Hindlimb muscle (tissue), 1 donor: ENCODE results near the gene SERPINA1. TPM values are rescaled to one million over a fixed set of nuclear protein-coding genes. Genes with fewer than 3 reads are reported as not detected.
"Not testable (repeated sequence)": the region's sequence is repeated elsewhere in the genome, so short reads cannot be mapped to it uniquely, and the experiment has no call there.

Experiments
- DNase-seq: peaks from one replicate; pipeline ENCODE4 v3.0.0-alpha.2; 2013
- polyA plus RNA-seq: library from polyadenylated mRNA; unstranded; fragments of 120-200 nt; gene quantifications from one replicate; pipeline ENCODE4 v1.2.1, GENCODE V29; 2013; ENCODE audit not compliant: insufficient read length

Gene SERPINA1
- polyA plus RNA-seq, 1 donor, result 0.61 TPM

DNA sequence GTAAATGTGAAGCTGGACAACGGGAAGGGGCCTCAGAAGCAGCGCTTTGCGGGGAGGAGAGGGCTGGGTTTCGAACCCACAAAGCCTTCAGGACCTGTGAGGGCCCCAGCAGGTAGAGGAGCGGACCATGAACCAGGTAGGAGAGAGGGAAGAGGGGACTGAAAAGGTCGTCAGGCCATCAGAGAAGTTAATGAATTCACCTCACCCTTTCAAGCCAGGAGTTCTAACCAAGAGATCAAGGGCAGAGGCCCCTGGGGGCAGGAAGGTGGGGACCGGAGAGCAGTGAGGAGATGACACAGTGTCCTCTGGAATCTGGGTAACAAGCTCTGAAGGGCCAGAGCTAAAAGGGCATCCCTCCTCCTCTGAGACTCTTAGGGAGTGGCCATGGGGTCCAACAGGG lies 19.4 kb downstream of the SERPINA1 start:
- DNase-seq, result no peak

DNA sequence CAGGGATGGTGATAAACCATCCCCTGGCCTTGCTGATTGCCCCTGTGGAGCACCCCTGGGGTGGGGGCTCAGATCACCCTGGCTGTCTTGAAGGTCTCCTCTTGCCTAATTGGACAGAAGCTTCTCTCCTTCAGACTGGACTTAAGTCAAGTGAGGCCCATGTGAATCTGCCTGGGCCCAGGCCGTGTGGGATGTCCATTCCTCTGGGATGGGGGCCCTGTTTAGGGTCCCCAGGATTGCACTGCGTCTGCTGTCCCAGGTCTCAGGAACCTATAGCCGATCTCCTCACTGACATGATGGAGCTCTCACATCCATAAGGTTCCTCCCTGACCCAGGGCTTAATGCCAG lies 20.2 kb downstream of the SERPINA1 start:
- DNase-seq, result no peak

DNA sequence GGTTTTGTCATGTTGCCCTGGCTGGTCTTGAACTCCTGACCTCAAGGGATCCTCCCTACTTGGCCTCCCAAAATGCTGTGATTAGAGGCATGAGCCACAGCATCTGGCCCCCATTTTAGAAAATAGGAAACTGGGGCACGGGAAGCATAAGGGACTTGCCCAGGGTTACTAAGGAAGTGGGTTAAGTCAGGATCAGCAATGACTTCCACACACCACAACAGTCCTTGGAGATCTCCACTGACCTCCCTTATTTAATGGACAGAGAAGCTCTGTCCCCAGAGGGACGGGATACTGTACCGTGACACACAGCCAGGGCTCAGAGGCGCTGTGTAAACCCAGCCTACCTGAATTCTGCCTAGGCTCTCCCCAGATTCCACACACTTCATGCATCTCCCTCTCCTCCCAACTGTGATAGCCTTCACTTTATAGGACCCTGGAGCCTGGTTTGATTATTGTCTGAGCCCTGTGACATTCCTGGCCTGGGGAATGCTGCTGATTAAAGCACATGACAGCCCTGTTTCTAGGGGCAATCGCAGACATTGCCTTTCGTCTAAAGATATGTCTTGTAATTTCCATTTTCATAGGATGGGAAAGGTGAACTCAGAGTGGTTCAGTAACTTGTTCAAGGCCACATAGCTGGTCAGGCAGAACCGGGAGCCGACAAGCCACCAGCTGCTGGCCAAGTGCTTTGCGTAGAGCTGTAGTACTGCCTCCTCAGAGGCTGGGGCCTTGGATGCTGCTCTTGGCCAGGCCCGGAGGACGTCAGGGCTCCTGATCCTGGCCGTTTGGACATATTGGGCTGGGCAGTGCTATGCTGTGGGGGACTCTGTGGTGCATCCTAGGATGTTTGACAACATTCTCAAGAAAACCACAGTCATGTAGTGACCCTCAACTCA lies 20.8 kb downstream of the SERPINA1 start:
- DNase-seq, result no peak

DNA sequence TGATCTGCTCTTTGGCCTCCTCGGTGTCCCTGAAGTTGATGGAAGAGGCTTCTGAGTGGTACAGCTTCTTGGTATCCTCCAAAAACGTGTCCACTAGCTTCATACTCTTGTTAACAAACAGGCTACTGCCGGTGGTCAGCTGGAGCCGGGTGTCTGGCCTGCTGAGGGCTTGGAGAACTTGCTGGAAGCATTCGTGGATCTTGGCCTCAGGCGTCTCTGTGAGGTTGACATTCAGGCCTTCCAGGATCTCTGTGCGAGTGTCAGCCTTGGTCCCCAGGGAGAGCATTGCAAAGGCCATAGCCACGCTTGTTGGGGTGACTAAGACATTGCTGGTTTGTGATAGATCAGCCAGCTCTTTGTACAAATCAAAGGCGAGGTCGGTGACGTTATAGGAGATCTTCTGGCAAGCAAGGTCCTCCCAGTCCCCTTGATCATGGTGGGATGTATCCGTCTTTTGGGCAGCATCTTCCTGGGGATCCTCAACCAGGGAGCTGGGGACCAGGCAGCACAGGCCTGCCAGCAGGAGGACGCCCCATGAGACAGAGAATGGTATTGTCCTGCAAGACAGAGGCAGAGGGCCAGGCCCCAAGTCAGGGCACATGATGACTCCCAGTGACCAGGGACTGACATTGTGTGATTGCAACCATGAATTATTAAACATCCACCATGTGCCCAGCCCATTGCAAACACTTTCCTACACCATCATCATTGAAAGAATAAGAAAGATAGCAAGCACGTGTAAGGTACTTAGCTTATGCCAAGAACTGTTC lies 22.1 kb downstream of the SERPINA1 start, which contains the start of gene SERPINA2:
Gene SERPINA2 (minus strand): TSS at position 553 of the 770 bp plus-strand sequence.
- no peak for DNase-seq

DNA sequence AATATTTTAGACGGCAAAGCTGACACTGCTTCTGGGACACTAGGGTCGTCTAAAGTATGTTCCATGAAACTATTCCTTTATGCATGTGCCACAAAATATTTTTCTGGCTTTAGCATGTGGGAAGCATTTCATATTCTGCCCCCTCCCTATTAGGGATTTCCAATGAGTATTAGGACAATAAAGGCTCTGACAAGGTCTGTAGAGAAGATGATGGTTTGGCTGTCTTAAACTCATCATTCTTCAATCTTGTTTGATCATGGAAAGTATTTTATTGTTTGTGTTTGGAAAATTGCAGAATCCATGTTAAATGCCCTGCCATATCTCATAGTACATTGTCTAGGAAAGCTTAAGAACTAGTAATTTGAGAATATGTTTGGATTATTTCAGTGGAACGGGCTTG lies 22.8 kb downstream of the SERPINA1 start:
- no peak for DNase-seq

DNA sequence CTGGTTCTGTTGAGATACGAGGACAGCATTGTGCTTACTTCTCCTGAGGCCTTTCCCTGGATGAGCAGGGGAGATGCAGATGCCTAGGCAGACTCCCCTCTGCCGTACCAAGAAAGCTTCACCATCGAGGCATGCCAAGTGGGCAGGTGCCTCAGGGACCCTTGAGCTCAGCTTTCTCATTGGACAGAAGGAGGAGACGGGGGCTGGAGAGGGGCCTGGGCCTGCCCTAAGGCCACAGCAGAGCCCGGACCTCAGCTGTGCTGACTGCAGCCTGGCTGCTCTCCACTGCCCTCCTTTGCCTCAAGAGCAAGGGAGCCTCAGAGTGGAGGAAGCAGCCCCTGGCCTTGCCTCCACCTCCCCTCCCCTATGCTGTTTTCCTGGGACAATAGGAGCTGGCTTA lies 23.4 kb downstream of the SERPINA1 start:
- no peak for DNase-seq

DNA sequence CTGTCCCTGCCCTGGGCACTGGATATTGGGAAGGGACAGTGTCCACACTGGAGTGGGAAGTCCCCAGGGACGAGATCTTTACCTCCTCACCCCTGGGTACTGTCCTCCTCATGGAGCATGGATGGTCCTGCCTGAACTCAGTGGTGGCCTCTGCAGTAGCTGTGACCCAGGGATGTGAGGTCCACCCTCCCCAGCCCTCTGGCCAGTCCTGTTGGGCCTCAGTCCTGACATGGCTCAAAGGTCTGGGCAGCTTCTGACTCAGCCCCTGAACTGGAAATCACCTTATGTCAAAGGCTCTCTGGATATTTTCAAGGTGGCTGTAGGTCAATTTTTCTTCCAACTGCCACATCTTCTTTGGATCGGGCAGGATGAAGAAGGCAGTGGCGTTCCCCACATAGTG lies 24.4 kb downstream of the SERPINA1 start:
- no peak for DNase-seq

DNA sequence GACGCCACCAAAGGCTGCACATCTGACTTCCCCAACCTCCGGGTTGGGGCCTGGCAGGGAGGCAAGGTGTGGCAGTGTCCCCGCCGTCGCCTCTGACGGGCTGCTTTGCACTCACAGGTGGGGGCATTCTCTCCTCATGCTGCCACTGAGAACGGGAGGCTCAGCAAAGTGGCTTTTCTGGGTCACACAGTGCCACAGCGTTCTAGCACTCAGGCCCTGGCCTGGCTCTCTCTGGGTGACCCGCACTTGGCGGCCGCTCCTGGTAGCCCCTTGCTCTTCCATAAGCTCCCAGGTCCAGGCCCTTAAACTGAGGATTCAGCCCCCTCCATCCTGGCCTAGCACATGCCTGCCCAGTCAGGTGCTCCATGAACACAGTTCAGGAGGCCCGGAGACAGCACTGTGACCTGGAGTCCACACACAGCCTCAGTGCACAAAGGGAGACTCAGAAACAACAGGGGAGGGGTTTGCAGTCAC lies 25.2 kb downstream of the SERPINA1 start:
- no peak for DNase-seq

DNA sequence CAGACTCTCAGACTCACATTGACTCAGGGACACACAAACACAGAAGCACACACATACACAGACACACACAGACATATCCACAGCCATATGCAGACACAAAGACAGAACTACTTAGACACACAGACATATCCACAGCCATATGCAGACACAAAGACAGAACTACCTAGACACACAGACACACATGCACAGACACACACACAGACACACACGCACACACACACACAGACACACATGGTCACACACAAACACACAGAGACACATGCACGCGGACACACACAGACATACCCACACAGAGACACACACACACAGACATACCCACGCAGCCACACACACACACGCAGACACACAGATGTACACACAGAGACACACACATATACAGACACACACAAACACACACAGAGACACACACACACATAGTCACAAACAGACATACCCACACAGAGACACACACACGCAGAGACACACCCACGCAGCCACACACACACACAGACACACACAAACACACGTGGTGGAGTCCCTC lies 25.7 kb downstream of the SERPINA1 start:
- DNase-seq, result no peak

DNA sequence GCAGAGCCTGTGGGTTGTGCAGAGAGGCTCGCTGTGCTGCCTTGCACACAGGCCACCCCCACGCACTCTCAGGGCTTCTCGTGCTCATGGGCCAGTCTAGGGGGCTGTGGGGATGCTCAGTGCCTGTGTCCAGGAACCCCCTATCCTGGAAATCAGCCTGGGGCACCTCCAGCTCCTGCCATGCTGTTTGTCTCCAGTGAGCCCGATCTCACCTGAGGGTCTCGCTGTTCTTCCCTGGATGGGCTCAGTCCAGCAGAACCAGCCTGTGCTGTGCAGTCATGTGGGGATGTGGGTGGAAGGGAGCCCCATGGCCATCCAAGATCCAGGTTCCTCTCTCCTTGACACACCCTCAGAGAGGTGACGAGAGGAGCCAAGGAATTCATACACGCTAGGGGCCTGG lies 26.7 kb downstream of the SERPINA1 start:
- no peak for DNase-seq

DNA sequence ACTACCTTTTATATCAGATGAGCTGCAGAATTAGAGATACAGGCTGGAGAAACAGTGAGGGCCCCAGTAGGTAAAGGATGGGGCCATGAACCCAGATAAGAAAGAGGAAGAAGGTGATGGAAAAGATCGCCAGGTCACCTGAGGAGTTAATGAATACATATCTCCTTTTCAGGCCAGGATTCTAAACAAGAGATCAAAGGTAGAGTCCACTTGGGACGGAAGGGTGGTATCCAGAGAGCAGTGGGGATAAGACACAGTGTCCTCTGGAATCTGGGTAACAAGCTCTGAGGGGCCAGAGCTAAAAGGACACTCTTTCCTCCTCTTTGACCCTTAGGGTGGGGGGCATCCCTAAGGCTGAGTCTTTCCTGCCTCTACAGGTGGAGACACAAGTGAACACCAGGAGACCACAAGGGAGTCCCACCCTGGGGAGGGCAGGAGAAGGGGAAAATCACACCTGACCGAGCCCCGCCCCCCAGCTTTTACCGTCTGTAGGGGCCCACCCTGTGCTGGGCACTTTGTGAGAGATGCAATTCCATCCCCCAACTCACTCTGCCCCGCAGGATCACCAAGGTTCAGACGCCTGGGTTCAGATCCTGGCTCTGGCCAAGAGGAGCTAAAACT lies 27.3 kb downstream of the SERPINA1 start:
- no peak for DNase-seq

DNA sequence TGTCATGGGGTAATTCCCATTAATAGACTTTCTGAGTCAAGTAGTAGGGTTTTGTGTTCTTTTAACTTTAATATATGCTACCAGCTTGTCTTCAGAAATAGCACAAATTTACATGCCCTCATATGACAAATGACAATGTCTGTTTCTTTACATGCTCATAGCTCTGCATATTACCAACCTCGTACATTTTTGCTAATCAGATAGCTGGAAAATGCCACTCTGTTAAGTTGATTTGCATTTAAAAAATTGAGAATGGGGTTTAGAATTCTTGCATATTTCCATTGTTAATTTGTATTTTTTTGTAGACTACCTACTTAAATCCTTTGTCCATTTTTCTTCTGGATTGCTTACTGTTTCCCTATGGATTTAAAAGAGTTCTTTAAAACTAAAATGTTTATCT lies 31.2 kb downstream of the SERPINA1 start:
- DNase-seq, result no peak

DNA sequence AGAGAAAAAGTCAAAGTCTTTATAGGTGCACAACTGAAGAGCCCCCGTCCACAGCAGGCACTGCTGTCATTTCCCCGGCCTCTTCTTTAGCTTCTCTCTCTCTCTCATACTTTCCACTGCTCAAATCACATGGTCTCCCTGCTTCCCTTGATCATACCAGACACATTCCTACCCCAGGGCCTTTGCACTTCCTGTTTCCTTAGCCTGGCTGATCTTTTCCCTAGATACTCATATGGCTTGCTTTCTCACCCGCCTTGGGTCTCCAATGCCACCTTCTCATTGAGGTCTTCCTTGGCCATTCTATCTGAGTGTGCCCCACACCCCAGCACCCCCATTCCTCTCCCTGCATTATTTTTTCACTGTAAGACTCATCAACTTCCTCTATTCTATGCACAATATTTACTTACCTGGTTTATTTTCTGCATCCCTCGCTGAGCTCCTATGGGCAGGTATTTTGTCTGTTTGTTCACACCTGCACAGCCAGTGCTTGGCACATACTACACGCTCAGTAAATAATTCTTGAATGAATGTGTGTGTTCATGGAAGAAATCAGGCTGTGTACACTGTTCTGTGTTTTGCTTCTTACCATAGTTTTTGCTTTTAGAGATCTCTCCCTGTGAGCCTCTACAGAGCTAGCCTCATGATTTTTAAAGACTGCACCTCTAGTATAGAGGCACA lies 31.9 kb downstream of the SERPINA1 start:
- DNase-seq, result no peak

DNA sequence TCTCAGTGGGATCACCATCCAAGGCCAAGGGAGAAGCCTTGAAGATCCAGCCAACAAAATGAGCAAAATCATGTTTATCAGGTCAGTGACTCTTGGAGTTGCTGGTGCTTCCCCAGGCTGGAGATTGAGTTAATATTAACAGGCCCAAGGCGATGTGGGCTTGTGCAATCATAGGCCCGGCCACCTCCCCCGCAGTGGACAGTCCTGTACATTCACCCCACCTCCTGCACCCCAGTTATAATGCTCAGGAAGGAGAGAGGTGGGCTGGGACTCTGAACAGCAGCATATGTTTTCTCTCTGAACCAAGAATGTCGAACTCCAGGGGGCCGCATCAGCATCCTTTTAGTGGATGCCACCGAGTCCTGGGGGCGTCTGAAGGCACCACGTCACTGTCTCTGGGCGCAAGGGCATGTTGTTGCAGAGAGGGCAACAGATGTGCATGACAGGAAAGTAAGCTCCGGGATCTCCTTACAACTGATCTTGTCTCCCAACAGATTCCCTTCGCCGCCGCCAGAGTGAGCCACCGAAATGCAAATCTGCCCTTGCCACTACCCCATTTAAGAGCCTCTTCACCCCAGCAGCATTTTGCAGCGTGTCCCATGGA lies 33.1 kb downstream of the SERPINA1 start:
- DNase-seq, result no peak

DNA sequence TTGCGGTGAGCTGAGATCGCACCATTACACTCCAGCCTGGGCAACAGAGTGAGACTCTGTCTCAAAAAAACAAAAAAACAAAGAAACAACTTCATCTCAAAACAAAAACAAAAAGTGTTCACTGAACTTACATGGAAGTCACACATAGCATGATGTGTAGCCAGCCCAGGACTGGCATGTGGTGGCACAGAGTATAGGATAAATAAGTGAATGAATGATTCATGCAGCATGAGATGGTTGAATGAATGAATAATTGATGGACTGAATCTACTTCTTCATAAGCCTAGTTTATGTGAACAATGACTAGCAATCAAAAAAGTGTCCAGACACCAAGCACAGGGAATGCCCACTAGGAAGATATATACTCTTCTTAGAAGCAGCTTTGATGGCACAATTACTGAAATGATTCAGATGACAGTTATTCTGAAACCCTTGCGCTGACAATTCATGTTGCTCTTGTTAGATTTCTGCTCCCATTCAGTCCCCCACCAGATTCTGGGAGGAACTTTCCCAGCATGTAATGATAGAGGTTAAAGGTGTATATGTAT lies 33.7 kb downstream of the SERPINA1 start:
- DNase-seq, result no peak

DNA sequence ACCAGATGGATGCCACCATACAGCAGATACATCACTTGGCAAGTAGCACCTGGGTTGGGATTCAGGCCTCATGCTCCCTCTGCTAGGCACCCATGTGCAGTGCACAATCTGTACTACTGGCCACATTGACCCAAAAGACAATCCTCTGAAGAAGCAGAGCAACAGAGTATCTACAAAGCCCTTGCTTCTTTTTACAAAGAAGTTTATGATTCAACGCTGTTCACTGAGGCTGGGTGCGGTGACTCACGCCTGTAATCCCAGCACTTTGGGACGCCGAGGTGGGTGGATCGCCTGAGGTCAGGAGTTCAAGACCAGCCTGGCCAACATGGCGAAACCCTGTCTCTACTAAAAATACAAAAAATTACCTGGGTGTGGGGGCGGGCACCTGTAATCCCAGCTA lies 34.2 kb downstream of the SERPINA1 start:
- not testable (repeated sequence) for DNase-seq

DNA sequence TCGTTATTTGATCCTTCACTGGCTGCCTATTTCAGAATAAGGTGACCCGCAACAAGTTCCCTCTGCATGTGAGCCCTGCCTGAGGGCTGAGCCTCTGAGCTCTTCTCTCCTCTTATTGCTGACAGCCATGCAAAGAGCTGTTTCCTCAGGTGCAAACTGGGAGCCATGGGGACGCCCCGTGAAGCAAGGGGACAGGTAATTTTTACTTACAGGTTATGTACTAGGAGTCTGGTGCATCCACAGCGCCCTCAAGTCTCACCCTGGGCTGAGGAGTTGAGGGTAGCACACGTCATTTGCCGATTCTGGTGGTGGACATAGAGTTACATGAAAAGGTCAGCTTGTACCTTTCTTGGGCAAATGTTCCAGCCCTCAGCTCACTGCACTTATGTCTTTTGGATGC lies 39.1 kb downstream of the SERPINA1 start:
- no peak for DNase-seq

DNA sequence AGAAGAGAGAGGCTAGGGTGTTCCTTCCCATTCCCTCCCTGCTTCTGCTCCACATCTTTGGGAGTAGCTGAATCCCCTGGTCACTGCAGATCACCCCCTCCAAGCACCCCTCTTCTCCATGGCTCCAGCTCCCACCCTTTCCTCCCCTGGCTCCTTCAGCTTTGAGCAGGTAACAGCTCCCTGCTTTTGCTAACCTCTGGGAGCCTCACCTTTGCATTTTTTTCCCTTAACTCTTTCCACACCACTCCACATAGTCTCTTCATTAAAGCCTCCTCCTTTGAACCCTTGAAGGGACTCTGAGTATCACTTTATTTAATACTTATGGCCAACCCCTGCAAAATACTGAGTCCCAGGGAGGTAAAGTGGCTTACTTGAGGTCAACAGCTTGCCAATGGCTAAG lies 39.6 kb downstream of the SERPINA1 start:
- no peak for DNase-seq

DNA sequence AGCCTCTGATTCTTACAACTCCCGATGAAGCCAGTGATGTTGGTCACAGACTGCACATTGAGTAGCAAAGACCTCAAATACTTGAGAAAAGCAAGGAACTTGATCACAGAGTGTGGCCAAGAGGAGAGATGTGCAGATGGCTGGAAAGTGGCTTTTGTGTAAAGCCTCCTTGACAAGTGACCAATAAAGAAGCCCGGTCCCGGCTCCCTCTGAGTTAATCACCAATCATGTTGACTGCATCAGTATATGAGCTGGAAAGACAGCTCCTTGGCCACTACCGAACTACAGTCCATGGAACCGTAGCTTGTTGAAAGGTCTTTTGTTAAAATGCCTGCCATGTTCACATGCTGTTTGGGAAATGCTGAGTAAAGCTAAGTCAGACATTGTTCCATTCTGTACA lies 41.6 kb downstream of the SERPINA1 start:
- DNase-seq, result no peak

DNA sequence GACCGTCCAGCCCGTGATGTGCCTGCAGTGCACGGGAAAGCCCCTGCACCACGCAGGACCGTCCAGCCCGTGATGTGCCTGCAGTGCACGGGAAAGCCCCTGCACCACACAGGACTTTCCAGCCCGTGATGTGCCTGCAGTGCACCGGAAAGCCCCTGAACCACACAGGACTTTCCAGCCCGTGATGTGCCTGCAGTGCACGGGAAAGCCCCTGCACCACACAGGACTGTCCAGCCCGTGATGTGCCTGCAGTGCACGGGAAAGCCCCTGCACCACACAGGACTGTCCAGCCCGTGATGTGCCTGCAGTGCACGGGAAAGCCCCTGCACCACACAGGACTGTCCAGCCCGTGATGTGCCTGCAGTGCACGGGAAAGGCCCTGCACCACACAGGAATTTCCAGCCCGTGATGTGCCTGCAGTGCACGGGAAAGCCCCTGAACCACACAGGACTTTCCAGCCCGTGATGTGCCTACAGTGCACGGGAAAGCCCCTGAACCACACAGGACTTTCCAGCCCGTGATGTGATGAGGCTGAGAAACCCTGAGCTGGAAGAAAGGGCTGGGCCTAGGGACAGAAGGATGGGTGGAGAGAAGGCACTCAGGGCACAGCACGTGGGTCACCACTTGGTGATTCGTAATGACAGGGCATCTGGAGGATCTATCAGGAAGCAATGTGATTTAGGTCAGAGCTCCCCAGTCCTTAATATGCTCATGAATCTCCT lies 42.2 kb downstream of the SERPINA1 start:
- DNase-seq, result not testable (repeated sequence)
